ENCODE data around the gene EXOC6B.
A peak's percentile ranks its signal among the peaks of the same experiment; 100 is the strongest.

EXOC6B gene

DNA sequence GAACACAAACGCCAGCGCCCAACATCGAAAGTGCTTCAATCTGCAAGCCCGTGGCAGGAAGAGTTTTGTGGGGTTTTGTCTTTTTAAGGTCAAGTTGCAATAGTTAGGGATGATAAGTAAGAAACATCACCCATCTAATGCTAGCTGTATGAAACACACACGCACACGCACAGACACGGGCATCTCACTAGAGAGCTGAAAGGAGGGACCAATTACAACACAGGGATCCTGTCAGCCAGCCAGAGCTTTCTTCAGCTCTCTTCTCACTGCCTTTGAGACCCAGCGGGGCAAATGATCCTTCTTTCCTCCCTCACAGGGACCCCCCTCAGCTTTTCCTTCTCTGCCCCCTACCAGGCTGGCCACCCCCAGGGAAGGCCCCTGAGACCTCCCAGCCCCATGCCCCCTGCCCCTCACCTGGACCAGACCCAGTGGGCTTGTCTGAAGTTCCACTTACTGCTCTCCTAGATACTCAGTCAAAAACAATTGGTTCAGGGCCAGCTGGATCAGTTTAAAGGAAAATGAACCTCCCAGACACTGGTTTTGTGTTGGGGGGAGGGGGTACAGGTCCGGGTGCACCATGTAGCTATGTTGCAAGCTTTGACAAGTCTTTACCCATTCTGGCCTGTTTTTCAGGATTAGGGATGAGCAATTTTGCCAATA, 696.0 kb downstream of the EXOC6B start:
- DNase-seq: peak; percentile 56

DNA sequence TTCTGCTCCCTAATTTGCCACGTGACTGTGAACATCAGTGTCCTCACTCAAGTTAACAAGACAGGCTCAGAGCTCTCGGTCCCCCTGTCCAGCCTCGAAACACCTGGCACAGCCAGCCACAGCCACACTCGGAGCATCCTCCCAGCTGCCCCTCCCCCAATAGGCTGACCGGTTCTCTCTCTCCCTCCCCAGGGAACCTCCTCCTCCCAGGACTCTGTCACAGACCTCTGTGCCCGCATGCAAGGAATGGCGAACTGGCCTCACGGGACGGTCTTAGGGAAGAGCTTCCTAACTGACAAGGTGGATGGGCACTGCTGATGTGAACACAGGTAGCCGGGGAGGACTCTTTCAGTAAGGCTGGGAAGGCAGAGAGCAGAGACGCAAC, 697.0 kb downstream of the EXOC6B start:
- no peak for DNase-seq

DNA sequence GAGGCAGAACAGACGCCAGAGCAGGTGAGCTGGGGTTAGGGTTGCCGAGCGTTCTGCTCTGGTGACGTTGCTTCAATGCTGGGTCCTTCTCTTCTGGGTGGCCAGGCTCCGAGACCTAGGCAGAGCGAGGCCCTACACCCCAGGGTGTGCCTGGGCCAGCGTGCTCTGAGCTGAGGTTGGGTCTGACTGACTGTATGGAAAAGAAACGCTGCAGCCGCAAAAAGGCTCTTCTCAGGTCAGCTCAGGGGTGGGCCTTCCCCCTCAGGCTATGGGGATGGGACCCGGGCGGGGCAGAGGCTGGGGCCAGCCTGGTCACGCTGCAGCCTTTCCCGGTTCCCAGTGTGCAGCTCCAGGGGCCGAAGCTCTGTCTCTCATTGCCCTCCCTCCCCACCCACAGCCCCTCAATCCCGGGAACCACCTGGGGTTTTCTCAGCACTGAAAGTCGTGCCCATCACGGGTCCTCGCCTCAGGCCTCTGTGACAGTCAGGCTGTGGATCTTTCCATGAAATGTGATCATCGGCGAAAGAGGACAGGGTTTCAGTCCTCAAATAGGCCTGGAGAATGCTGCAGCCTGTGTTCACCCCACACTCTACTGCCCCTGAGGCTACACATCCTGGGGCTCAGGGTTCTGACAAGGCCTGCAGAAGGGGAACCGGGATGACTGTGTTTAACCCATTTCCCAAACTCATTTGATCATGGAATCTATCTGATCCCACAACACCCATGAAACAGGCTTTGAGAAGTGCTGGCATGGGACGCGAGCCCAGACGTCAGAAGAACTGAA, 697.6 kb downstream of the EXOC6B start:
- no peak for DNase-seq

DNA sequence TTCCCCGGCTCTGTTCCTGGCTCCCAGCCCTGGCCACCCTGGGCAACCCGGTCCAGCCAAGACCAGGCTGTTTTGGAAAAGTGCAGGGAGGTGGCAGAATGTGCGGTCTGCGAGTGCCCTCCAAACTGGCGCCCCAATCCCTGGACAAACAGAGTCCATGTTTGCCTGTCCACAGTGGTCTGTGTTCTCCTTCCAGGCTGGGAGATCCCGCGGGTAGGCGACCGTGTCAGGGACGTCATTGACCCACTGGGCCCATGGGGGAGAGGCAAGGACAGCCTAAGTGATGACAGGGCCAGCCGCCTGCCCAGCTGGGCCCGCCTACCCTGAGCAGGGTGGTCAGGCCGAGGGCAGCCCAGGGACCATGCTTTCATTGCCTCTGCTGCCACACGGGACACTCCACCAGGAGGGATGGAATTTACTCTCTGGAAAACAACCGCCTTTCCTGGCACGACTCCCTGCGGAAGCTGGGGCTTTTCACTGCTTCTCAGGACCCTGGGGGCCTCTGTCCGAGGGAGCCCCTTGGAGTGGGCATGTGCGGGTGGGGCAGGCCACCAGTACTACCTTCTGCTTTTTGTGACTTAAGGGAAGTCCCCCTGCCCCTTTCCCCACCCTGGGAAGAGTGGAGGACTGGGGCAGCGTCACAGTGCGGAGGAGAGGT, 698.3 kb downstream of the EXOC6B start:
- peak; percentile 37 for DNase-seq

DNA sequence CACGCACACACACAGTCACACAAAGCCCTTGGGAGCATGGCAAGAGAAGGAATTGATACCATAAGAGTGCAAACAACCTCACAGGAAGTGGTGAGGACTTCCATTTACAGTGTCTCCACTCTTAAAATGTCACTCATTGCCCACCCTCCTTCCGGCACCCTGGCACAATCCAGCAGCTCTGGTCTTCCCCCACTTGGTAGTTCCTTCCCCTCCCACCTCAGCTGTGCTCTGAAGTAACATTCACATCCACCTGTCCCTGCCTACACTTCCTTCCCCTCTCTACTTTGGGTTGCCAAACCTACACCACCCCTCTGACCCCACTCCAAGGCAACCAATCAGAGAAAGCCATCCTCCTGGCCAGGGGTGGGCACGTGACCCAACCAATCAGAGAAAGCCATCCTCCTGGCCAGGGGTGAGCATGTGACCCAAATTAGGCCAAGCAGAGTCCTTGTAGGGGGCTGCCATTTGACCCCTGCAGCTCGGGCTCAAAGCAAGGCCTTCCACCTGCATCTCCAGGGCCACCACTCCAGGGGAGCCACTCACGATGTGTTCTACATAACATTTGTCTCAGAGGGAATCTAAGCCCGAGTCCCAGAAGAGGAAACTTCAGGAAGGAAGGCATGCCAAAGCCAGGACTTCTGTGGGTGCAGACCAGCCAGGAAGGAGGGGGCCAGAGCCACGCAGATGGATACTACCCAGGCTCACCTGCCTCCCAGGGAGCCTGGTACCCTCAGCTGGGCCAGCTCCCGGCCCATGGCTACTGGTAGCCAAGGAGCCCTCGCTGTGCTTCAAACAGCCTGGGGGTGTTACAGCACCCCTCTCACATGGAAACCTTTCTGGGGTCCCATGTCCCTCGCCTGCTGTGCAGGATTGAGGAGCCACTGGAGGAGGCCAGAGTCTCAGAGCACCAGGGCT, 699.4 kb downstream of the EXOC6B start:
- DNase-seq: no peak
